ENCODE results near the gene TPT1. TPM values are rescaled to one million over a fixed set of nuclear protein-coding genes. Genes with fewer than 3 reads are reported as not detected.
"Not testable (repeated sequence)": the region's sequence is repeated elsewhere in the genome, so short reads cannot be mapped to it uniquely, and the experiment has no call there.

TPT1 gene
- total RNA-seq, 2 donors from 2014 or later = 1,254 to 1,787 TPM

DNA sequence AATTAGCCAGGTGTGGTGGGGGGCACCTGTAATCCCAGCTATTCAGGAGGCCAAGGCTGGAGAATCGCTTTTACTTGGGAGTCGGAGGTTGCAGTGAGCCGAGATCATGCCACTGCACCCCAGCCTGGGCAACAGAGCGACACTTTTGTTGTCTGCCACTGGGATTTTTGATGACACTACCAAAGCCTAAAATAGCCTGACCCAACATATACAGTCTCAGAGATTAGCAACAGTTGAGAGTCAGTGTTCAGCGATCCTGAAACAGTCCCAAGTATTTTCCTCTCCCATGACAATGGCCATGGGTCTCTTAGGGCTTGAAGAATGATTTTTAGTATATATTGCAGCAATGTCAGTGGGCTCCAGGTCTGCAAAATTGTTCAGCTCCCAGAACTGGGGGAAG lies 44.3 kb upstream of the TPT1 start:
- Histone ChIP-seq H3K27me3 (no peaks in the 10 kb centered on the region), H3K27ac (no peak overlapping the region), H3K4me1 (no peaks in the 10 kb centered on the region), H3K9me3 (no peaks in the 10 kb centered on the region), H3K4me3 (no peak overlapping the region), H3K36me3 (replicated peaks in 1 of 2; ENCODE audit: insufficient read depth in 1 of 2, low read depth in 2 of 2) (no peaks in the 10 kb centered on the region)
- DNase-seq (no peak), ATAC-seq (no peak)
- WGBS, 2 donors = 94 to 97% methylated on average over 5 of the region's 5 CpGs
- TF ChIP-seq, protein P1, sequence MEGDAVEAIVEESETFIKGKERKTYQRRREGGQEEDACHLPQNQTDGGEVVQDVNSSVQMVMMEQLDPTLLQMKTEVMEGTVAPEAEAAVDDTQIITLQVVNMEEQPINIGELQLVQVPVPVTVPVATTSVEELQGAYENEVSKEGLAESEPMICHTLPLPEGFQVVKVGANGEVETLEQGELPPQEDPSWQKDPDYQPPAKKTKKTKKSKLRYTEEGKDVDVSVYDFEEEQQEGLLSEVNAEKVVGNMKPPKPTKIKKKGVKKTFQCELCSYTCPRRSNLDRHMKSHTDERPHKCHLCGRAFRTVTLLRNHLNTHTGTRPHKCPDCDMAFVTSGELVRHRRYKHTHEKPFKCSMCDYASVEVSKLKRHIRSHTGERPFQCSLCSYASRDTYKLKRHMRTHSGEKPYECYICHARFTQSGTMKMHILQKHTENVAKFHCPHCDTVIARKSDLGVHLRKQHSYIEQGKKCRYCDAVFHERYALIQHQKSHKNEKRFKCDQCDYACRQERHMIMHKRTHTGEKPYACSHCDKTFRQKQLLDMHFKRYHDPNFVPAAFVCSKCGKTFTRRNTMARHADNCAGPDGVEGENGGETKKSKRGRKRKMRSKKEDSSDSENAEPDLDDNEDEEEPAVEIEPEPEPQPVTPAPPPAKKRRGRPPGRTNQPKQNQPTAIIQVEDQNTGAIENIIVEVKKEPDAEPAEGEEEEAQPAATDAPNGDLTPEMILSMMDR (IDR thresholded peaks at IDR 0.05) = no peak
- no peak for TF ChIP-seq POLR2A (IDR thresholded peaks at IDR 0.05)
- intact Hi-C loops (cut with DNase I) = no loop called here

DNA sequence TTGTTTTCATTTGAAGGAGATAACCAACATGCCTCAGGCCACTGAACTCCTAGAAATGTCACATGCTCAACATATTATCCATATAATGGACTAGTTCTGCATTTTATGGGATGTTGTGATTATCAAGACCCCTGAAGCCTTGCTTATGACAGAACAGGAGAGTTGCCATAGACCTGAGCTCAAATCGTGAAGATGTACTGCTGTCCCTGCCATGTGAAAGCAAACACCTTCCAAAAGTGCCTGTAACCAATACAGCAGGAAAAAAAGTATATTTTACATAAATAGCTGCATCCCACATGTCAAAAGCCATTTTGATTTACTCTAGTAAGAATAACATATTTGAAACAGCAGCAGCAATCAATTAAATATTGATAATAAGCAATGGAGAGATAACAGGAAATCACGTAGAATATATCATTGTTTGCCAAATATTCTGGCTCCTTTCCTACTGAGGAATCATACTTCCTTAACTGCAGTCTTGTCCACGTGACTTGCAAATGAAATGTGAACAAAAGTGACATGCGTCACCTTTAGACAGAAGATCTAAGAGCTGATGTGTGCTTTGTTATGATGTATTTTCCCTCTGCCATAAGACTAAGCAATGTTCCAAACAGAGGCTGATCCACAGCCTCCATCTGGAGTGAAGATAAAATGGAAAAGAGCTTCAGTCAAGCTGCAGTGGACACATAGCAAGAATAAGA lies 43.6 kb upstream of the TPT1 start:
- ATAC-seq = no peak
- Histone ChIP-seq H3K9me3 (no peaks in the 10 kb centered on the region), H3K27me3 (no peaks in the 10 kb centered on the region), H3K27ac (no peak overlapping the region), H3K4me1 (no peaks in the 10 kb centered on the region), H3K4me3 (no peak overlapping the region), H3K36me3 (replicated peaks in 1 of 2; ENCODE audit: insufficient read depth in 1 of 2, low read depth in 2 of 2) (no peaks in the 10 kb centered on the region)
- WGBS, 2 donors = 67 to 70% methylated on average over 4 of the region's 4 CpGs
- no peak for DNase-seq
- intact Hi-C loops (cut with DNase I) = no loop called here
- TF ChIP-seq POLR2A (IDR thresholded peaks at IDR 0.05) = no peak
- TF ChIP-seq, protein P1 (IDR thresholded peaks at IDR 0.05) = no peak

DNA sequence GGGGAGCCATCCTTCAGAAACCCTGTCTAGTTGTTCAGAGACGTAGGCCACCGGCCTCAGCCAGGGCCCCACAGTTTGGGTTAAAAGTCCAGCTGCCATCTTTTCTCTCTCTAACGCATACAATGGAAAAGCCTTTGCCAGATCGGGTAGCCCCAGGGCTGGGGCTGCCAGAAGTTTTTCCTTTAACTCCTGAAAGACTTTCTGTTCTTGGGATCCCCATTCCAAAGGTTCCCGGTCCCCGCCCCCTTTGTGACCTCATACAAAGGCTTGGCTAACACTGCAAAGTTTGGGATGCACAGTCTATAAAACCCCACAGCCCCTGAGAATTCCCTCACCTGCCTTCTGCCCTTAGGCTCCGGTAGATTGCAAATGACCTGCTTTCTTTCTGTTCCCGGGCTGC lies 41.8 kb upstream of the TPT1 start:
- H3K4me3 ChIP-seq; H3K27me3 ChIP-seq; DNase-seq; H3K36me3 ChIP-seq (replicated peaks in 1 of 2; ENCODE audit: insufficient read depth in 1 of 2, low read depth in 2 of 2); intact Hi-C loops (cut with DNase I); ATAC-seq; H3K4me1 ChIP-seq; H3K27ac ChIP-seq; H3K9me3 ChIP-seq: not testable (repeated sequence)
- WGBS, 2 donors = 85 to 96% methylated on average over 2 to 5 of the region's 8 CpGs

DNA sequence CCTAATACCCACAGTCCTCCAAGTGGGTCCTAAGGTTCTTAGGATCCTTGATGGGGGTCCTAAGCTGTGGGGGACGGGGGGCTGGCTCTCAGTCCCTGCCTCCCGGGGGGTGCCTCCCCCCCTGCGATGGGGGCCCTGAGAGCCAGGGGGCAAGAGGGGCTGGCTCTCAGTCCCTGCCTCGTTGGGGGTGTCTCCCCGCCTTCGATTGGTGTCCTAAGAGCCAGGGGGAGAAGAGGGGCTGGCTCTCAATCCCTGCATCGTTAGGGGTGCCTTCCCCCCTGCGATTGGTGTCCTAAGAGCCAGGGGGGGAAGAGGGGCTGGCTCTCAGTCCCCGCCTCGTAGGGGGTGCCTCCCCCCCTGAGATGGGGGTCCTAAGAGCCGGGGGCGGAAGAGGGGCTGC lies 40.2 kb upstream of the TPT1 start:
- no peaks in the 10 kb centered on the region for H3K27me3 ChIP-seq
- WGBS, 2 donors = 40 to 66% methylated on average over 1 to 3 of the region's 12 CpGs
- H3K27ac ChIP-seq = no peak overlapping the region
- intact Hi-C loops (cut with DNase I) = no loop called here
- no peak overlapping the region for H3K4me3 ChIP-seq
- H3K9me3 ChIP-seq = no peaks in the 10 kb centered on the region
- TF ChIP-seq, protein P1 (IDR thresholded peaks at IDR 0.05) = no peak
- TF ChIP-seq POLR2A (IDR thresholded peaks at IDR 0.05) = no peak
- DNase-seq = no peak
- no peaks in the 10 kb centered on the region for H3K36me3 ChIP-seq (replicated peaks in 1 of 2; ENCODE audit: insufficient read depth in 1 of 2, low read depth in 2 of 2)
- ATAC-seq = no peak
- no peaks in the 10 kb centered on the region for H3K4me1 ChIP-seq

DNA sequence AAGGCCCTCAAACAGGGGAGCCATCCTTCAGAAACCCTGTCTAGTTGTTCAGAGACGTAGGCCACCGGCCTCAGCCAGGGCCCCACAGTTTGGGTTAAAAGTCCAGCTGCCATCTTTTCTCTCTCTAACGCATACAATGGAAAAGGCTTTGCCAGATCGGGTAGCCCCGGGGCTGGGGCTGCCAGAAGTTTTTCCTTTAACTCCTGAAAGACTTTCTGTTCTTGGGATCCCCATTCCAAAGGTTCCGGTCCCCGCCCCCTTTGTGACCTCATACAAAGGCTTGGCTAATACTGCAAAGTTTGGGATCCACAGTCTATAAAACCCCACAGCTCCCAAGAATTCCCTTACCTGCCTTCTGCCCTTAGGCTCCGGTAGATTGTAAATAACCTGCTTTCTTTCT lies 39.7 kb upstream of the TPT1 start:
- H3K27me3 ChIP-seq; intact Hi-C loops (cut with DNase I); ATAC-seq; H3K4me1 ChIP-seq; DNase-seq; H3K36me3 ChIP-seq (replicated peaks in 1 of 2; ENCODE audit: insufficient read depth in 1 of 2, low read depth in 2 of 2); H3K9me3 ChIP-seq; H3K27ac ChIP-seq; H3K4me3 ChIP-seq: not testable (repeated sequence)
- 49 to 65% methylated on average over 5 of the region's 8 CpGs for WGBS, 2 donors

DNA sequence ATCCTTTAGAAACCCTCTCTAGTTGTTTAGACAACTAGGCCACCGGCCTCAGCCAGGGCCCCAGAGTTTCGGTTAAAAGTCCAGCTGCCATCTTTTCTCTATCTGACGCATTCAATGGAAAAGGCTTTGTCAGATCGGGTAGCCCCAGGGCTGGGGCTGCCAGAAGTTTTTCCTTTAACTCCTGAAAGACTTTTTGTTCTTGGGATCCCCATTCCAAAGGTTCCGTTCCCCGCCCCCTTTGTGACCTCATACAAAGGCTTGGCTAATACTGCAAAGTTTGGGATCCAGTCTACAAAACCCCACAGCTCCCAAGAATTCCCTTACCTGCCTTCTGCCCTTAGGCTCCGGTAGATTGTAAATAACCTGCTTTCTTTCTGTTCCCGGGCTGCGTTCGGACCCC lies 38.5 kb upstream of the TPT1 start:
- H3K27ac ChIP-seq; ATAC-seq; H3K4me3 ChIP-seq; intact Hi-C loops (cut with DNase I); DNase-seq; H3K9me3 ChIP-seq; H3K27me3 ChIP-seq; H3K36me3 ChIP-seq (replicated peaks in 1 of 2; ENCODE audit: insufficient read depth in 1 of 2, low read depth in 2 of 2); H3K4me1 ChIP-seq: not testable (repeated sequence)
- WGBS, 2 donors = 94 to 97% methylated on average over 8 to 10 of the region's 10 CpGs

DNA sequence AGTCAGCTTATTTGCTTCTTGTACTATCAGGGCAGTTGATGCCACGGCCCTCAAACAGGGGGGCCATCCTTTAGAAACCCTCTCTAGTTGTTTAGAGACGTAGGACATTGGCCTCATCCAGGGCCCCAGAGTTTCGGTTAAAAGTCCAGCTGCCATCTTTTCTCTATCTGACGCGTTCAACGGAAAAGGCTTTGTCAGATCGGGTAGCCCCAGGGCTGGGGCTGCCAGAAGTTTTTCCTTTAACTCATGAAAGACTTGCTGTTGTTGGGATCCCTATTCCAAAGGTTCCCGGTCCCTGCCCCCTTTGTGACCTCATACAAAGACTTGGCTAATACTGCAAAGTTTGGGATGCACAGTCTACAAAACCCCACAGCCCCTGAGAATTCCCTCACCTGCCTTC lies 37.8 kb upstream of the TPT1 start:
- H3K27me3 ChIP-seq; H3K4me3 ChIP-seq; H3K4me1 ChIP-seq; ATAC-seq; H3K9me3 ChIP-seq; H3K27ac ChIP-seq; H3K36me3 ChIP-seq (replicated peaks in 1 of 2; ENCODE audit: insufficient read depth in 1 of 2, low read depth in 2 of 2); DNase-seq; intact Hi-C loops (cut with DNase I): not testable (repeated sequence)
- 83 to 90% methylated on average over 8 of the region's 8 CpGs for WGBS, 2 donors

DNA sequence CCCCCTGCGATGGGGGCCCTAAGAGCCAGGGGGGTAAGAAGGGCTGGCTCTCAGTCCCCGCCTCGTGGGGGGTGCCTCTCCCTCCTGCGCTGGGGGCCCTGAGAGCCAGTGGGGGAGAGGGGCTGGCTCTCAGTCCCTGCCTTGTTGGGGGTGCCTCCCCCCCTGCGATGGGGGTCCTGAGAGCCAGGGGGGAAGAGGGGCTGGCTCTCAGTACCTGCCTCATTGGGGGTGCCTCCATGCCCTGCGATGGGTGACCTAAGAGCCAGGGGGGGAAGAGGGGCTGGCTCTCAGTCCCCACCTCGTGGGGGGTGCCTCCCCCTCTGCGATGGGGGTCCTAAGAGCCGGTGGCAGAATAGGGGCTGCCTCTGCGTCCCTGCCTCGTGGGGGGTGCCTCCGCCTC lies 36.3 kb upstream of the TPT1 start:
- H3K4me3 ChIP-seq; DNase-seq; H3K9me3 ChIP-seq; H3K36me3 ChIP-seq (replicated peaks in 1 of 2; ENCODE audit: insufficient read depth in 1 of 2, low read depth in 2 of 2); H3K4me1 ChIP-seq; H3K27ac ChIP-seq; ATAC-seq; H3K27me3 ChIP-seq; intact Hi-C loops (cut with DNase I): not testable (repeated sequence)
- whole genome bisulfite sequencing, 2 donors = 86% methylated on average over 9 of the region's 12 CpGs; no CpG with 5 or more reads in 1 of the 2 donors

DNA sequence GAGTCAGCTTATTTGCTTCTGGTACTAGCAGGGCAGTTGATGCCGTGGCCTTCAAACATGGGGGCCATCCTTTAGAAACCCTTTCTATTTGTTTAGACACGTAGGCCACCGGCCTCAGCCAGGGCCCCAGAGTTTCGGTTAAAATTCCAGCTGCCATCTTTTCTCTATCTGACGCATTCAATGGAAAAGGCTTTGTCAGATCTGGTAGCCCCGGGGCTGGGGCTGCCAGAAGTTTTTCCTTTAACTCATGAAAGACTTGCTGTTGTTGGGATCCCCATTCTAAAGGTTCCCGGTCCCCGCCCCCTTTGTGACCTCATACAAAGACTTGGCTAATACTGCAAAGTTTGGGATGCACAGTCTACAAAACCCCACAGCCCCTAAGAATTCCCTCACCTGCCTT lies 35.7 kb upstream of the TPT1 start:
- WGBS, 2 donors = 89% methylated on average over 8 of the region's 8 CpGs
- H3K27ac ChIP-seq; H3K4me3 ChIP-seq; H3K9me3 ChIP-seq; DNase-seq; ATAC-seq; intact Hi-C loops (cut with DNase I); H3K27me3 ChIP-seq; H3K36me3 ChIP-seq (replicated peaks in 1 of 2; ENCODE audit: insufficient read depth in 1 of 2, low read depth in 2 of 2); H3K4me1 ChIP-seq: not testable (repeated sequence)
